ENCODE measurements around the gene DPF1.

DNA sequence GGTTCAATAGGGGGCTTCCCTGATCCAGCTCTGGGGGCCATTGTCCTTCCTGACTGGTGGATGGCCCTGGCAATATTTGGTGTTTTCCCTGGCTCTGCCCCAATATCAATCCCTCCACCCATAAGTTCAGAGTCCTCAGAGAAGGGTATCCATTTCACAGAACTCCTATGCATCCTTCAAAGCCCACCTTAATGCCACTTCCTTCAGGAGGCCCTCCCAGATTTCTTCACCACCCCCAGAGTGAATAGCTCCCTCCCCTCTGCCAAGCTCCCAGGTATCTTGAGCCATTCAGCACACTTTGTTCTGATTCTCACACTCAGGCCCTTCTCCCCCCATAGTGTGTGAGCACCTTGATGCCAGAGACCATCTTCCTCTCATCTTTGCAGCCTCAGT, 26.4 kb upstream of the DPF1 start:
- TF ChIP-seq, protein P1, sequence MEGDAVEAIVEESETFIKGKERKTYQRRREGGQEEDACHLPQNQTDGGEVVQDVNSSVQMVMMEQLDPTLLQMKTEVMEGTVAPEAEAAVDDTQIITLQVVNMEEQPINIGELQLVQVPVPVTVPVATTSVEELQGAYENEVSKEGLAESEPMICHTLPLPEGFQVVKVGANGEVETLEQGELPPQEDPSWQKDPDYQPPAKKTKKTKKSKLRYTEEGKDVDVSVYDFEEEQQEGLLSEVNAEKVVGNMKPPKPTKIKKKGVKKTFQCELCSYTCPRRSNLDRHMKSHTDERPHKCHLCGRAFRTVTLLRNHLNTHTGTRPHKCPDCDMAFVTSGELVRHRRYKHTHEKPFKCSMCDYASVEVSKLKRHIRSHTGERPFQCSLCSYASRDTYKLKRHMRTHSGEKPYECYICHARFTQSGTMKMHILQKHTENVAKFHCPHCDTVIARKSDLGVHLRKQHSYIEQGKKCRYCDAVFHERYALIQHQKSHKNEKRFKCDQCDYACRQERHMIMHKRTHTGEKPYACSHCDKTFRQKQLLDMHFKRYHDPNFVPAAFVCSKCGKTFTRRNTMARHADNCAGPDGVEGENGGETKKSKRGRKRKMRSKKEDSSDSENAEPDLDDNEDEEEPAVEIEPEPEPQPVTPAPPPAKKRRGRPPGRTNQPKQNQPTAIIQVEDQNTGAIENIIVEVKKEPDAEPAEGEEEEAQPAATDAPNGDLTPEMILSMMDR (IDR thresholded peaks at IDR 0.05) = no peak
- TF ChIP-seq EZH2 (IDR thresholded peaks at IDR 0.05) = no peak

Data from neural progenitor cell (in vitro differentiated cells).